Measurements from ENCODE around the gene BCL7A. TPM values are rescaled to one million over a fixed set of nuclear protein-coding genes. Genes with fewer than 3 reads are reported as not detected.

The BCL7A gene
- total and polyA plus RNA-seq, 9 of the 15 experiments (the other 6 are each of a cell fraction or from before 2014, with no cell fraction given), result 0.25 to 21.9 (median 14.9) TPM

DNA sequence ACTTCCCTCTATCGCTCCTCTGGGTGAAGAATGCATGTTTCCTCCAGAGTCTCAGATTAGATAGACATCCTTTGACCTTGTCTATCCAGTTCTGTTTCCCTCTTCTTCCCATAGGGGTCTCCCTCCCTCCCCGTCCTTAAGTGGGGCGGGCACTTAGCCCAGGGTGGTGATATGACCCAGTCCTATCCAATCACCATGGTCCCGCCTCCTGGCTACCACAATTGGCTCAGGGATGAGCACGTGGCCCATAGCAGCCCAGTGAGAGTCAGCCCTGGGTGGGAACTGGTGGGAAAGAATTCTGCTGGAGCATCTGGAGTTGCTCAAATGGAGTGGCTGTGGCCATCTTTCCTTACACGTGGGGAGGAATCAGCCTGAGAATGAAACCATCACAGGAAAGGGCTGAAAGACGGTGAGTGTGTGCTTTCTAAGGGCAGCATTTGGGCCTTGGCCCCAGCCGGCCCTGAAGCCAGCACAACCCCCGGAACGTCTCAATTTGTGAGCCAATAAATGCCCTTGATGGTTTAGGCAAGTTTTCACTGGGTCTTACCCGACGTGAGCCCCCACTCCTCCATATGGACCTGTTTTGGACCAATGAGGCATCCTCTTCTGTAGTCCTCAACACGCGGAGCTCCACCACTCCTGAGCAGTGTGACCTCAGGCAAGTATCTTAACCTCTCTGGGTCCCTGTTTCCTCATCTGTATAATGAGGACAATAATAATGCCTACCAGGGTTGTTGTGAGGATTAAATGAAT is 42.5 kb downstream of the BCL7A start (continued):
- no peak for TF ChIP-seq ARID3B (CRISPR knock-in tag; IDR thresholded peaks at IDR 0.05; ENCODE audit: borderline replicate concordance)
- no peak for TF ChIP-seq DPF2 (IDR thresholded peaks at IDR 0.05)
- peak; percentile 76; the same call in 1 of the 2 replicates for TF ChIP-seq DDX20 (tag; IDR thresholded peaks at IDR 0.05; ENCODE audit: low read depth)
- TF ChIP-seq RBFOX2 (IDR thresholded peaks at IDR 0.05; ENCODE audit: low read depth, low read length), result peak; percentile 59; the same call in 1 of the 2 replicates
- peak; percentile 98 for TF ChIP-seq NFRKB (IDR thresholded peaks at IDR 0.05; ENCODE audit: low read depth)
- no peak for TF ChIP-seq MCM5 (IDR thresholded peaks at IDR 0.05; ENCODE audit: low read depth)
- no peak for TF ChIP-seq ZNF431 (CRISPR knock-in tag; IDR thresholded peaks at IDR 0.05)
- no peak for TF ChIP-seq RFX5 (IDR thresholded peaks at IDR 0.05; ENCODE audit: low read depth, low read length)
- no peak for TF ChIP-seq ETV6 (IDR thresholded peaks at IDR 0.05; ENCODE audit: borderline replicate concordance in 1 of 2, low read depth in 2 of 2, low read length in 1 of 2)
- TF ChIP-seq ETV6 (CRISPR knock-in tag; IDR thresholded peaks at IDR 0.05; ENCODE audit: borderline replicate concordance), result no peak
- no peak for TF ChIP-seq EZH2 (IDR thresholded peaks at IDR 0.05; ENCODE audit: borderline replicate concordance, low read depth, low read length)
- TF ChIP-seq, protein P1, sequence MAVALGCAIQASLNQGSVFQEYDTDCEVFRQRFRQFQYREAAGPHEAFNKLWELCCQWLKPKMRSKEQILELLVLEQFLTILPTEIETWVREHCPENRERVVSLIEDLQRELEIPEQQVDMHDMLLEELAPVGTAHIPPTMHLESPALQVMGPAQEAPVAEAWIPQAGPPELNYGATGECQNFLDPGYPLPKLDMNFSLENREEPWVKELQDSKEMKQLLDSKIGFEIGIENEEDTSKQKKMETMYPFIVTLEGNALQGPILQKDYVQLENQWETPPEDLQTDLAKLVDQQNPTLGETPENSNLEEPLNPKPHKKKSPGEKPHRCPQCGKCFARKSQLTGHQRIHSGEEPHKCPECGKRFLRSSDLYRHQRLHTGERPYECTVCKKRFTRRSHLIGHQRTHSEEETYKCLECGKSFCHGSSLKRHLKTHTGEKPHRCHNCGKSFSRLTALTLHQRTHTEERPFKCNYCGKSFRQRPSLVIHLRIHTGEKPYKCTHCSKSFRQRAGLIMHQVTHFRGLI (CRISPR knock-in tag; IDR thresholded peaks at IDR 0.05), result peak; percentile 75
- no peak for TF ChIP-seq ZNF764 (CRISPR knock-in tag; IDR thresholded peaks at IDR 0.05; ENCODE audit: low read depth)
- TF ChIP-seq, protein P2, sequence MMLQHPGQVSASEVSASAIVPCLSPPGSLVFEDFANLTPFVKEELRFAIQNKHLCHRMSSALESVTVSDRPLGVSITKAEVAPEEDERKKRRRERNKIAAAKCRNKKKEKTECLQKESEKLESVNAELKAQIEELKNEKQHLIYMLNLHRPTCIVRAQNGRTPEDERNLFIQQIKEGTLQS (IDR thresholded peaks at IDR 0.05), result peak; percentile 22; the same call in 1 of the 2 replicates
- TF ChIP-seq, protein P2 (CRISPR knock-in tag; conservative IDR thresholded peaks at IDR 0.05), result no peak; the same call in 1 of the 2 replicates
- peak; percentile 91 to 92 for TF ChIP-seq MNT (conservative IDR thresholded peaks at IDR 0.05)
- no peak for TF ChIP-seq ZZZ3 (IDR thresholded peaks at IDR 0.05)
- TF ChIP-seq ZKSCAN1 (IDR thresholded peaks at IDR 0.05; ENCODE audit: low read depth, low read length), result 0 out of 2 replicates have a peak, but pooled peaks have one; percentile 18
- peak; percentile 81 for TF ChIP-seq CEBPB (tag; IDR thresholded peaks at IDR 0.05)
- no peak for TF ChIP-seq CBFB (CRISPR knock-in tag; IDR thresholded peaks at IDR 0.05)
- no peak for TF ChIP-seq TSC22D4 (tag; IDR thresholded peaks at IDR 0.05)
- 0 out of 2 replicates have a peak, but pooled peaks have one; percentile 39 for TF ChIP-seq ZNF444 (CRISPR knock-in tag; IDR thresholded peaks at IDR 0.05)
- no peak for TF ChIP-seq FOXJ2 (tag; IDR thresholded peaks at IDR 0.05)
- TF ChIP-seq ZNF23 (CRISPR knock-in tag; IDR thresholded peaks at IDR 0.05), result no peak
- no peak for TF ChIP-seq GATAD2A (IDR thresholded peaks at IDR 0.05)
